ENCODE results near the gene JARID2. TPM values are rescaled to one million over a fixed set of nuclear protein-coding genes. Genes with fewer than 3 reads are reported as not detected.

Gene JARID2
- total and polyA plus RNA-seq, 9 of the 15 experiments (the other 6 are each of a cell fraction or from before 2014, with no cell fraction given) = 5.0 to 29.0 (median 15.6) TPM

DNA sequence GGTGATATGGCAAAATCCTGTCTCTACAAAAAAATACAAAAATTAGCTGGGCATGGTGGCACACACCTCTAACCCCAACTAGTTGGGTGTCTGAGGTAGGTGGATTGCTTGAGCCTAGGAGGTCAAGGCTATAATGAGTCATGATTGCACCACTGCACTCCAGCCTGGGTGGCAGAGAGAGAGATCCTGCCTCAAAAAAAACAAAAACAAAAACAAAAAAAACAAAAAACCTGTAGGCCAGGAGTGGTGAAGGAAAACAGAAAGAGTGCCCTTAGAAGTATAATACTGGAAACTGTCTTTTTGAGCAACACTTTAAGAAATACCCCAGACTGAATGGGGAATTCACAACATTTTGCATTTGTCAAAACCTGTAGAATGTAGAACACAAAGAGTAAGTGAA, 85.3 kb downstream of the JARID2 start (continued):
- no peak for TF ChIP-seq FOS (IDR thresholded peaks at IDR 0.05; ENCODE audit: extremely low read depth, insufficient read length)
- no peak for TF ChIP-seq FOXK1 (CRISPR knock-in tag; IDR thresholded peaks at IDR 0.05; ENCODE audit: borderline replicate concordance)
- TF ChIP-seq POLR2AphosphoS5 (IDR thresholded peaks at IDR 0.05; ENCODE audit: control insufficient read depth, insufficient read depth, low read depth, low read length) = no peak
- no peak for TF ChIP-seq MAFK (IDR thresholded peaks at IDR 0.05; ENCODE audit: low read length)
- no peak; the same call in 1 of the 2 replicates for TF ChIP-seq CEBPG (CRISPR knock-in tag; IDR thresholded peaks at IDR 0.05)
- peak; percentile 31 to 47; a peak in 2 of 4 replicates for TF ChIP-seq CEBPG (tag; conservative IDR thresholded peaks at IDR 0.05 in 1 of 2, IDR thresholded peaks at IDR 0.05 in 1 of 2)
- TF ChIP-seq NFATC3 (IDR thresholded peaks at IDR 0.05) = no peak
- TF ChIP-seq, protein P1, sequence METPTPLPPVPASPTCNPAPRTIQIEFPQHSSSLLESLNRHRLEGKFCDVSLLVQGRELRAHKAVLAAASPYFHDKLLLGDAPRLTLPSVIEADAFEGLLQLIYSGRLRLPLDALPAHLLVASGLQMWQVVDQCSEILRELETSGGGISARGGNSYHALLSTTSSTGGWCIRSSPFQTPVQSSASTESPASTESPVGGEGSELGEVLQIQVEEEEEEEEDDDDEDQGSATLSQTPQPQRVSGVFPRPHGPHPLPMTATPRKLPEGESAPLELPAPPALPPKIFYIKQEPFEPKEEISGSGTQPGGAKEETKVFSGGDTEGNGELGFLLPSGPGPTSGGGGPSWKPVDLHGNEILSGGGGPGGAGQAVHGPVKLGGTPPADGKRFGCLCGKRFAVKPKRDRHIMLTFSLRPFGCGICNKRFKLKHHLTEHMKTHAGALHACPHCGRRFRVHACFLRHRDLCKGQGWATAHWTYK (CRISPR knock-in tag; IDR thresholded peaks at IDR 0.05) = no peak
- no peak for TF ChIP-seq SRSF1 (IDR thresholded peaks at IDR 0.05; ENCODE audit: low read depth, low read length)
- peak; percentile 70 for TF ChIP-seq DPF2 (IDR thresholded peaks at IDR 0.05)
- TF ChIP-seq CHD1 (IDR thresholded peaks at IDR 0.05; ENCODE audit: low read length) = no peak
- no peak for TF ChIP-seq RHOXF2B (CRISPR knock-in tag; conservative IDR thresholded peaks at IDR 0.05)
- TF ChIP-seq, protein P2, sequence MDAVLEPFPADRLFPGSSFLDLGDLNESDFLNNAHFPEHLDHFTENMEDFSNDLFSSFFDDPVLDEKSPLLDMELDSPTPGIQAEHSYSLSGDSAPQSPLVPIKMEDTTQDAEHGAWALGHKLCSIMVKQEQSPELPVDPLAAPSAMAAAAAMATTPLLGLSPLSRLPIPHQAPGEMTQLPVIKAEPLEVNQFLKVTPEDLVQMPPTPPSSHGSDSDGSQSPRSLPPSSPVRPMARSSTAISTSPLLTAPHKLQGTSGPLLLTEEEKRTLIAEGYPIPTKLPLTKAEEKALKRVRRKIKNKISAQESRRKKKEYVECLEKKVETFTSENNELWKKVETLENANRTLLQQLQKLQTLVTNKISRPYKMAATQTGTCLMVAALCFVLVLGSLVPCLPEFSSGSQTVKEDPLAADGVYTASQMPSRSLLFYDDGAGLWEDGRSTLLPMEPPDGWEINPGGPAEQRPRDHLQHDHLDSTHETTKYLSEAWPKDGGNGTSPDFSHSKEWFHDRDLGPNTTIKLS (IDR thresholded peaks at IDR 0.05; ENCODE audit: borderline replicate concordance, low read depth) = no peak
- TF ChIP-seq ZFPM2 (CRISPR knock-in tag; IDR thresholded peaks at IDR 0.05) = no peak
- TF ChIP-seq, protein P3, sequence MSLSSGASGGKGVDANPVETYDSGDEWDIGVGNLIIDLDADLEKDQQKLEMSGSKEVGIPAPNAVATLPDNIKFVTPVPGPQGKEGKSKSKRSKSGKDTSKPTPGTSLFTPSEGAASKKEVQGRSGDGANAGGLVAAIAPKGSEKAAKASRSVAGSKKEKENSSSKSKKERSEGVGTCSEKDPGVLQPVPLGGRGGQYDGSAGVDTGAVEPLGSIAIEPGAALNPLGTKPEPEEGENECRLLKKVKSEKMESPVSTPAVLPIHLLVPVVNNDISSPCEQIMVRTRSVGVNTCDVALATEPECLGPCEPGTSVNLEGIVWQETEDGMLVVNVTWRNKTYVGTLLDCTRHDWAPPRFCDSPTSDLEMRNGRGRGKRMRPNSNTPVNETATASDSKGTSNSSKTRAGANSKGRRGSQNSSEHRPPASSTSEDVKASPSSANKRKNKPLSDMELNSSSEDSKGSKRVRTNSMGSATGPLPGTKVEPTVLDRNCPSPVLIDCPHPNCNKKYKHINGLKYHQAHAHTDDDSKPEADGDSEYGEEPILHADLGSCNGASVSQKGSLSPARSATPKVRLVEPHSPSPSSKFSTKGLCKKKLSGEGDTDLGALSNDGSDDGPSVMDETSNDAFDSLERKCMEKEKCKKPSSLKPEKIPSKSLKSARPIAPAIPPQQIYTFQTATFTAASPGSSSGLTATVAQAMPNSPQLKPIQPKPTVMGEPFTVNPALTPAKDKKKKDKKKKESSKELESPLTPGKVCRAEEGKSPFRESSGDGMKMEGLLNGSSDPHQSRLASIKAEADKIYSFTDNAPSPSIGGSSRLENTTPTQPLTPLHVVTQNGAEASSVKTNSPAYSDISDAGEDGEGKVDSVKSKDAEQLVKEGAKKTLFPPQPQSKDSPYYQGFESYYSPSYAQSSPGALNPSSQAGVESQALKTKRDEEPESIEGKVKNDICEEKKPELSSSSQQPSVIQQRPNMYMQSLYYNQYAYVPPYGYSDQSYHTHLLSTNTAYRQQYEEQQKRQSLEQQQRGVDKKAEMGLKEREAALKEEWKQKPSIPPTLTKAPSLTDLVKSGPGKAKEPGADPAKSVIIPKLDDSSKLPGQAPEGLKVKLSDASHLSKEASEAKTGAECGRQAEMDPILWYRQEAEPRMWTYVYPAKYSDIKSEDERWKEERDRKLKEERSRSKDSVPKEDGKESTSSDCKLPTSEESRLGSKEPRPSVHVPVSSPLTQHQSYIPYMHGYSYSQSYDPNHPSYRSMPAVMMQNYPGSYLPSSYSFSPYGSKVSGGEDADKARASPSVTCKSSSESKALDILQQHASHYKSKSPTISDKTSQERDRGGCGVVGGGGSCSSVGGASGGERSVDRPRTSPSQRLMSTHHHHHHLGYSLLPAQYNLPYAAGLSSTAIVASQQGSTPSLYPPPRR (CRISPR knock-in tag; IDR thresholded peaks at IDR 0.05; ENCODE audit: borderline replicate concordance) = no peak
- TF ChIP-seq ZNF134 (CRISPR knock-in tag; conservative IDR thresholded peaks at IDR 0.05) = no peak
- no peak for TF ChIP-seq CHCHD3 (CRISPR knock-in tag; IDR thresholded peaks at IDR 0.05)
- TF ChIP-seq ZNF589 (CRISPR knock-in tag; IDR thresholded peaks at IDR 0.05; ENCODE audit: low read depth) = no peak
- no peak for TF ChIP-seq ZNF3 (CRISPR knock-in tag; IDR thresholded peaks at IDR 0.05)
- no peak for TF ChIP-seq CREB1 (IDR thresholded peaks at IDR 0.05)
- no peak for TF ChIP-seq CREB1 (CRISPR knock-in tag; IDR thresholded peaks at IDR 0.05)
- TF ChIP-seq, protein P4, sequence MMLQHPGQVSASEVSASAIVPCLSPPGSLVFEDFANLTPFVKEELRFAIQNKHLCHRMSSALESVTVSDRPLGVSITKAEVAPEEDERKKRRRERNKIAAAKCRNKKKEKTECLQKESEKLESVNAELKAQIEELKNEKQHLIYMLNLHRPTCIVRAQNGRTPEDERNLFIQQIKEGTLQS (IDR thresholded peaks at IDR 0.05) = peak; percentile 84
- TF ChIP-seq, protein P4 (CRISPR knock-in tag; conservative IDR thresholded peaks at IDR 0.05) = no peak
- no peak for TF ChIP-seq BRD4 (IDR thresholded peaks at IDR 0.05)

All from K562 (cell line).